ENCODE measurements around the gene ZDHHC3. TPM values are rescaled to one million over a fixed set of nuclear protein-coding genes. Genes with fewer than 3 reads are reported as not detected.
A peak's percentile ranks its signal among the peaks of the same experiment; 100 is the strongest.

Gene ZDHHC3
- total and polyA plus RNA-seq, 3 donors from 2014 or later, result 122 to 248 (median 164) TPM

- intact Hi-C loops (cut with DNase I; ENCODE audit: low total_unique reads), result no loop called here
- WGBS, 2 donors, result 88 to 95% methylated on average over 7 to 8 of the region's 8 CpGs
- no peak for DNase-seq
- no peaks in the 10 kb centered on the region for H3K27me3 ChIP-seq
- H3K9me3 ChIP-seq, result no peaks in the 10 kb centered on the region
- TF ChIP-seq POLR2A (IDR thresholded peaks at IDR 0.05), result no peak
- TF ChIP-seq CTCF (IDR thresholded peaks at IDR 0.05), result no peak
- no peak overlapping the region for H3K4me3 ChIP-seq
- H3K36me3 ChIP-seq (ENCODE audit: low read depth, missing control alignments), result no peaks in the 10 kb centered on the region
- peaks cover 24% of the 10 kb centered on the region for H3K4me1 ChIP-seq
- no peak overlapping the region for H3K27ac ChIP-seq
Measured at GRCh38 chr3:45020534-45020933, 44.6 kb upstream of the ZDHHC3 start.

GRCh38 chr3:45017821-45018220 is 41.8 kb upstream of the ZDHHC3 start:
- intact Hi-C loops (cut with DNase I; ENCODE audit: low total_unique reads), result no loop called here

GRCh38 chr3:45016916-45017315 is 40.9 kb upstream of the ZDHHC3 start:
- Histone ChIP-seq H3K4me3 (no peak overlapping the region), H3K27me3 (no peaks in the 10 kb centered on the region), H3K27ac (peak overlapping the region in 1 of 2 donors; percentile 43), H3K9me3 (no peaks in the 10 kb centered on the region), H3K4me1 (peaks cover 26% of the 10 kb centered on the region), H3K36me3 (ENCODE audit: low read depth, missing control alignments) (no peaks in the 10 kb centered on the region)
- TF ChIP-seq CTCF (IDR thresholded peaks at IDR 0.05), result no peak
- TF ChIP-seq POLR2A (IDR thresholded peaks at IDR 0.05), result no peak
- no peak for DNase-seq
- intact Hi-C loops (cut with DNase I; ENCODE audit: low total_unique reads), result no loop called here
- WGBS, 2 donors, result 46 to 50% methylated on average over 2 of the region's 2 CpGs

More at GRCh38 chr3:45017821-45018220, 41.8 kb upstream of the ZDHHC3 start:
- Histone ChIP-seq H3K27me3 (no peaks in the 10 kb centered on the region), H3K36me3 (ENCODE audit: low read depth, missing control alignments) (no peaks in the 10 kb centered on the region), H3K9me3 (no peaks in the 10 kb centered on the region), H3K4me1 (peaks cover 17% of the 10 kb centered on the region), H3K27ac (peak overlapping the region in 1 of 2 donors; percentile 43), H3K4me3 (no peak overlapping the region)
- TF ChIP-seq POLR2A (IDR thresholded peaks at IDR 0.05), result no peak
- WGBS, 2 donors, result 54 to 68% methylated on average over 5 of the region's 5 CpGs
- DNase-seq, result no peak

- Histone ChIP-seq H3K27ac (peak overlapping the region; percentile 55 to 72), H3K9me3 (no peaks in the 10 kb centered on the region), H3K27me3 (no peaks in the 10 kb centered on the region), H3K36me3 (ENCODE audit: low read depth, missing control alignments) (no peaks in the 10 kb centered on the region), H3K4me3 (no peak overlapping the region), H3K4me1 (peaks cover 38% of the 10 kb centered on the region)
- DNase-seq, result no peak
- intact Hi-C loops (cut with DNase I; ENCODE audit: low total_unique reads), result no loop called here
- no peak for TF ChIP-seq CTCF (IDR thresholded peaks at IDR 0.05)
- no peak for TF ChIP-seq POLR2A (IDR thresholded peaks at IDR 0.05)
- WGBS, 2 donors, result 75 to 76% methylated on average over 4 of the region's 4 CpGs
Measured at GRCh38 chr3:45012577-45012976, 36.6 kb upstream of the ZDHHC3 start.

GRCh38 chr3:45011756-45012508 is 36.0 kb upstream of the ZDHHC3 start:
- no peaks in the 10 kb centered on the region for H3K9me3 ChIP-seq
- intact Hi-C loops (cut with DNase I; ENCODE audit: low total_unique reads), result no loop called here
- no peak overlapping the region for H3K4me3 ChIP-seq
- peak; percentile 86 for DNase-seq
- H3K4me1 ChIP-seq, result peaks cover 38% of the 10 kb centered on the region
- no peaks in the 10 kb centered on the region for H3K27me3 ChIP-seq
- WGBS, 2 donors, result 31 to 37% methylated on average over 7 of the region's 7 CpGs
- no peaks in the 10 kb centered on the region for H3K36me3 ChIP-seq (ENCODE audit: low read depth, missing control alignments)
- no peak for TF ChIP-seq POLR2A (IDR thresholded peaks at IDR 0.05)
- no peak for TF ChIP-seq CTCF (IDR thresholded peaks at IDR 0.05)
- H3K27ac ChIP-seq, result peak overlapping the region; percentile 55 to 72
